HL-60 (cell line): Measurements from ENCODE around the gene ACAA1.

Experiments used
- SPI1 ChIP-seq: IDR thresholded peaks from 2 replicates; pipeline ENCODE4 v1.6.1; 2012; ENCODE audit warnings: low read depth, mild to moderate bottlenecking, borderline replicate concordance
- TF ChIP-seq, protein P1 (sequence below): IDR thresholded peaks from one replicate; pipeline ENCODE4 v1.5.1; 2011; ENCODE audit warnings: low read length, control low read depth, inconsistent platforms; ENCODE audit not compliant: insufficient read depth

DNA sequence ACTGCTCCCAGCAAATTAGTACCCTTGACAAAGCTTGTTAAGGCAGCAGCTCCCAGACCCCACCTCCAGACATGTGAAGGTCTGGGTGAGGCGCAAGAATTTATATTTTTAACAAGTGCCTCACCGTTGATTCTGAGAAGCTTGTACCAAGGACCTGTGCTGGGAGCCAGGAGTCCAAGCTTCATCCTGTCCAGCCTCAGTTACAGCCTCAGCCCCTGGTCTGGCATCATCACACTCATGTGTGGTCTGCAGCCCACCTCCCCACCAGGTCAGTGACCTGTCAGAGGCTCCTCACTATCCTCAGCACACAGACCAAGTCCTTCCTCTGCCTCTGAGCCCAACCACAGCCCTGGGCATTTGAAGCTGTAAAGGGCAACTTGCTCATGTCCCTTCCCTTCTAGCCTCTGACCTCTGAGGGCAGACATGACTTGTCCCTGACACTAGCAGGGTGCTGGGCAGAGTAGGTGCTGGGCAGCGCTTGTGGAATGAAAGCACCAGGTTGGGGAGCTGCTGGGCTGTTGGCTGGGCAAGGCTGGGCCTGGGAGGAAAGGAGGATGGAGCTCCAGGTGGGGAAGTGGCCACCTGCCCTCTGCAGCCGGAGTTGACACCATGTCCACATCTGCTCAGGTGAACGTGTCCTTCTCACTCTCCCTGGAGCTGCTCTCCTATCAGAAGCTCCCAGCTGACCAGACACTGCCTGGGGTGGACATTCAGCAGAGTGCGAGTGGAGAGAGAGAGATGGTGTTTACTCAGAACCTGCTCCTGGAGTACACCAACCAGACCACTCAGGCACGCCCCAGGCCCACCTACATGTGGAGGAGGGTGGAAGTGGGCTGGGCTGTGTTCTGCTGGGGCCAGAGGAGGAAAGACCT, 16.9 kb downstream of the ACAA1 start:
- TF ChIP-seq, protein P1, sequence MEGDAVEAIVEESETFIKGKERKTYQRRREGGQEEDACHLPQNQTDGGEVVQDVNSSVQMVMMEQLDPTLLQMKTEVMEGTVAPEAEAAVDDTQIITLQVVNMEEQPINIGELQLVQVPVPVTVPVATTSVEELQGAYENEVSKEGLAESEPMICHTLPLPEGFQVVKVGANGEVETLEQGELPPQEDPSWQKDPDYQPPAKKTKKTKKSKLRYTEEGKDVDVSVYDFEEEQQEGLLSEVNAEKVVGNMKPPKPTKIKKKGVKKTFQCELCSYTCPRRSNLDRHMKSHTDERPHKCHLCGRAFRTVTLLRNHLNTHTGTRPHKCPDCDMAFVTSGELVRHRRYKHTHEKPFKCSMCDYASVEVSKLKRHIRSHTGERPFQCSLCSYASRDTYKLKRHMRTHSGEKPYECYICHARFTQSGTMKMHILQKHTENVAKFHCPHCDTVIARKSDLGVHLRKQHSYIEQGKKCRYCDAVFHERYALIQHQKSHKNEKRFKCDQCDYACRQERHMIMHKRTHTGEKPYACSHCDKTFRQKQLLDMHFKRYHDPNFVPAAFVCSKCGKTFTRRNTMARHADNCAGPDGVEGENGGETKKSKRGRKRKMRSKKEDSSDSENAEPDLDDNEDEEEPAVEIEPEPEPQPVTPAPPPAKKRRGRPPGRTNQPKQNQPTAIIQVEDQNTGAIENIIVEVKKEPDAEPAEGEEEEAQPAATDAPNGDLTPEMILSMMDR, result no peak
- no peak for TF ChIP-seq SPI1
